HCT116 (cell line): ENCODE measurements around the gene CPOX. TPM values are rescaled to one million over a fixed set of nuclear protein-coding genes. Genes with fewer than 3 reads are reported as not detected.
A peak's percentile ranks its signal among the peaks of the same experiment; 100 is the strongest.

Experiments used
- ATAC-seq: fragments of 200-7000 bp; cut with Tn5 transposase; 2 replicates; pipeline ENCODE4 v1.9.1; 2020; ENCODE audit warnings: mild to moderate bottlenecking, moderate library complexity
- BruUV-seq: library from RNA; stranded (reverse); fragments of 400-500 nt; replicated peaks from 2 replicates; lab custom pipeline; 2021; lab: Mats Ljungman, UMichigan
- CTCF ChIA-PET: fragments of 300-600 bp; sonication (Branson Sonifier 250); formaldehyde crosslinking; loops from one replicate; lab custom pipeline; 2021; ENCODE audit warnings: antibody characterized with exemption; lab: Charles Lee
- POLR2A ChIA-PET: fragments of 300-600, 350-600 bp; sonication (Branson Sonifier 250); formaldehyde crosslinking; loops from one replicate; lab custom pipeline; 2021; ENCODE audit warnings: antibody characterized with exemption; lab: Charles Lee
- RAD21 ChIA-PET, 2 experiments: fragments of 300-600 bp; sonication (Branson Sonifier 250); formaldehyde crosslinking; loops; one replicate each; lab custom pipeline; 2023; ENCODE audit warnings: low total read pairs in 2 of 2; ENCODE audit not compliant: uncharacterized antibody in 2 of 2, unreplicated experiment in 2 of 2, low non-redundant PET in 1 of 2; lab: Charles Lee
- DNase-seq: peaks from one replicate; pipeline ENCODE4 v3.0.0-alpha.2; 2010; ENCODE audit warnings: low read depth, low spot score
- H2AFZ ChIP-seq: fragments of 200-600 bp; shearing (Covaris generic), sonication (generic); 2 replicates; pipeline ENCODE4 v1.6.1; 2017; ENCODE audit warnings: low read depth, mixed run types, mixed read lengths, antibody characterized with exemption, low read length; ENCODE audit not compliant: poor library complexity, severe bottlenecking
- H3K27ac ChIP-seq: 2 replicates; pipeline ENCODE4 v1.5.1; 2012; ENCODE audit warnings: low read depth, low read length
- H3K27me3 ChIP-seq: fragments of 200-600 bp; sonication (generic); 2 replicates; pipeline ENCODE4 v1.6.1; 2016; ENCODE audit warnings: mixed run types, low read length, mixed read lengths; ENCODE audit not compliant: insufficient read depth
- H3K36me3 ChIP-seq, 2 experiments: fragments of 200-500 bp in 1 of 2; fragments of 200-600 bp in 1 of 2; sonication (Bioruptor generic) in 1 of 2; sonication (generic) in 1 of 2; 2 replicates each; pipeline versions ENCODE4 v1.5.1 to v1.6.1; 2014 to 2016; ENCODE audit warnings: low read length in 2 of 2, inconsistent platforms in 1 of 2, mixed read lengths in 1 of 2, mixed run types in 1 of 2; ENCODE audit not compliant: insufficient read depth in 2 of 2, control insufficient read depth in 1 of 2
- H3K4me1 ChIP-seq, 2 experiments: fragments of 200-600 bp in 1 of 2; sonication (generic) in 1 of 2; 2 replicates each; pipeline versions ENCODE4 v1.5.1 to v1.6.1; 2012 to 2017; ENCODE audit warnings: low read length in 2 of 2, inconsistent platforms in 1 of 2, mild to moderate bottlenecking in 1 of 2, mixed read lengths in 1 of 2, mixed run types in 1 of 2, moderate library complexity in 1 of 2; ENCODE audit not compliant: insufficient read depth in 2 of 2, control insufficient read depth in 1 of 2
- H3K4me2 ChIP-seq: fragments of 200-600 bp; sonication (generic); 2 replicates; pipeline ENCODE4 v1.6.1; 2017; ENCODE audit warnings: mixed run types, low read length, mixed read lengths
- H3K4me3 ChIP-seq, 2 experiments: fragments of 200-600 bp in 1 of 2; sonication (generic) in 1 of 2; replicated peaks in 1 of 2; 2 replicates each; pipeline ENCODE4 v1.5.1; 2011 to 2016; ENCODE audit warnings: low read length in 2 of 2, control low read depth in 1 of 2, low read depth in 1 of 2, mild to moderate bottlenecking in 1 of 2, mixed read lengths in 1 of 2, mixed run types in 1 of 2
- H3K79me2 ChIP-seq: fragments of 200-600 bp; sonication (generic); 2 replicates; pipeline ENCODE4 v1.6.1; 2017; ENCODE audit warnings: mild to moderate bottlenecking, mixed run types, low read length, moderate library complexity, mixed read lengths; ENCODE audit not compliant: insufficient read depth
- H3K9ac ChIP-seq: fragments of 200-600 bp; sonication (generic); 2 replicates; pipeline ENCODE4 v1.6.1; 2016; ENCODE audit warnings: low read length, mixed read lengths
- H3K9me2 ChIP-seq: fragments of 200-600 bp; sonication (generic), shearing (Covaris generic); 2 replicates; pipeline ENCODE4 v1.6.1; 2017; ENCODE audit warnings: mixed run types, mild to moderate bottlenecking, moderate library complexity; ENCODE audit not compliant: insufficient read depth
- H3K9me3 ChIP-seq, 2 experiments: fragments of 200-500 bp in 1 of 2; fragments of 200-600 bp in 1 of 2; sonication (Bioruptor generic) in 1 of 2; sonication (generic) in 1 of 2; 2 replicates each; pipeline ENCODE4 v1.6.1; 2014 to 2017; ENCODE audit warnings: low read length in 2 of 2, mixed read lengths in 2 of 2, inconsistent platforms in 1 of 2, low read depth in 1 of 2, mild to moderate bottlenecking in 1 of 2, mixed run types in 1 of 2, moderate library complexity in 1 of 2; ENCODE audit not compliant: control insufficient read depth in 1 of 2, insufficient read depth in 1 of 2
- H4K20me1 ChIP-seq: fragments of 200-600 bp; sonication (generic), shearing (Covaris generic); 2 replicates; pipeline ENCODE4 v1.6.1; 2017; ENCODE audit warnings: mixed run types, mild to moderate bottlenecking, moderate library complexity; ENCODE audit not compliant: insufficient read depth
- CBX3 ChIP-seq: IDR thresholded peaks from 2 replicates; pipeline ENCODE4 v1.6.1; 2012; ENCODE audit warnings: low read depth
- CEBPB ChIP-seq: IDR thresholded peaks from 2 replicates; pipeline ENCODE4 v1.6.1; 2012; ENCODE audit warnings: low read depth
- EZH2phosphoT487 ChIP-seq: fragments of 200-600 bp; IDR thresholded peaks from 2 replicates; pipeline ENCODE4 v1.6.1; 2018; ENCODE audit warnings: antibody characterized with exemption, borderline replicate concordance
- JUND ChIP-seq: IDR thresholded peaks from 2 replicates; pipeline ENCODE4 v1.6.1; 2012
- MAX ChIP-seq: IDR thresholded peaks from 2 replicates; pipeline ENCODE4 v1.6.1; 2012
- POLR2A ChIP-seq: IDR thresholded peaks from 2 replicates; pipeline ENCODE4 v1.7.0; 2011; ENCODE audit warnings: borderline replicate concordance; ENCODE audit not compliant: insufficient read depth, insufficient read length; ENCODE audit errors: extremely low read depth
- POLR2AphosphoS5 ChIP-seq: IDR thresholded peaks from 2 replicates; pipeline ENCODE4 v1.6.1; 2011; ENCODE audit warnings: mild to moderate bottlenecking, low read depth, low read length, moderate library complexity
- REST ChIP-seq: IDR thresholded peaks from 2 replicates; pipeline ENCODE4 v1.6.1; 2012; ENCODE audit warnings: low read depth
- TCF7L2 ChIP-seq: IDR thresholded peaks from 2 replicates; pipeline ENCODE4 v1.7.0; 2011; ENCODE audit warnings: borderline replicate concordance, inconsistent platforms; ENCODE audit not compliant: insufficient read depth, insufficient read length; ENCODE audit errors: extremely low read depth
- YY1 ChIP-seq: IDR thresholded peaks from 2 replicates; pipeline ENCODE4 v1.6.1; 2011; ENCODE audit warnings: low read length, low read depth, moderate library complexity, mild to moderate bottlenecking; ENCODE audit not compliant: insufficient replicate concordance; ENCODE audit errors: extremely low read depth
- ZFX ChIP-seq: fragments of 450-650 bp; IDR thresholded peaks from 2 replicates; pipeline ENCODE4 v1.6.1; 2017
- ZNF274 ChIP-seq: fragments of 200-500 bp; sonication (Bioruptor generic); IDR thresholded peaks from 2 replicates; pipeline ENCODE4 v1.6.1; 2014; ENCODE audit warnings: mild to moderate bottlenecking, low read depth, low read length, inconsistent platforms
- intact Hi-C: fragments of 100-400 bp; cut with micrococcal nuclease; formaldehyde crosslinking; loops from 2 replicates; pipeline ENCODE4 v1.10.0; 2022
- total RNA-seq: library from RNA; stranded (reverse); gene quantifications from one replicate; pipeline ENCODE4 v1.2.1, GENCODE V29; 2021; ENCODE audit not compliant: unreplicated experiment
- TF ChIP-seq, protein P1 (sequence below), 3 experiments: fragments of 200-600 bp in 1 of 3; sonication (generic) in 1 of 3; IDR thresholded peaks in 2 of 3; conservative IDR thresholded peaks in 1 of 3; 2 replicates each; pipeline ENCODE4 v1.5.1; 2012 to 2017; ENCODE audit warnings: low read depth in 2 of 3, low read length in 2 of 3, antibody characterized with exemption in 1 of 3, borderline replicate concordance in 1 of 3, control low read depth in 1 of 3, mild to moderate bottlenecking in 1 of 3, mixed read lengths in 1 of 3, mixed run types in 1 of 3, moderate library complexity in 1 of 3; ENCODE audit not compliant: insufficient read depth in 1 of 3

CPOX gene
- total RNA-seq, 1 experiment from 2014 or later, result 353 TPM

DNA sequence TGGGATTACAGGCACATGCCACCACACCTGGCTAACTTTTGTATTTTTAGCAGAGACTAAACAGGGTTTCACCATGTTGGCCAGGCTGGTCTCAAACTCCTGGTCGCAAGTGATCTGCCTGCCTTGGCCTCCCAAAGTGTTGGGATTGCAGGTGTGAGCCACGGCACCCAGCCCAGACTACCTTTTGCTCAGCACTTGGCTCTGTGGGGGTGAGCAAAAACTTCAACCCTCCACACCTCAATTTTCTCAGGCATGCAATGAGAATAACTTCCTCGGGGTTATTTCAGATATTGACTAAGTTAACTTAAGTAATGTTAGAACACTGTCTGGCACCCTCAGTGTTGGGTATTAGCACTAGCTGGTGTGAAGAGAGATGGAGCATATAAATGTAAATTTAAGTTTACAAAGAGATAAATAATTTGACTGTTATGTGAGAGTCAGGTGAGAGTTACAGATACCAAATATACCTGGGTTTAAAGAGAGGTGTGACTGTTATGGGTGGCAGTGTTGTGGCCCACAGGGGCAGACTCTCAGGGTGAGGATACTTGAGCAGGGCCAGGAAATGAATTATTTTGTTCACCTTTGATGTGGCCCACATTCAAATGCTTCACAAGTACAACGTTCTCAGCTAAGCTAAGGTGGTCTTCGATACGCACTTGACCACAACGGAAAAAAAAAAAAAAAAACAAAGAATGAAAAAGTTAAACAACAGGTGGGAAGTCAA, 29.0 kb downstream of the CPOX start (continued):
- TF ChIP-seq, protein P1, sequence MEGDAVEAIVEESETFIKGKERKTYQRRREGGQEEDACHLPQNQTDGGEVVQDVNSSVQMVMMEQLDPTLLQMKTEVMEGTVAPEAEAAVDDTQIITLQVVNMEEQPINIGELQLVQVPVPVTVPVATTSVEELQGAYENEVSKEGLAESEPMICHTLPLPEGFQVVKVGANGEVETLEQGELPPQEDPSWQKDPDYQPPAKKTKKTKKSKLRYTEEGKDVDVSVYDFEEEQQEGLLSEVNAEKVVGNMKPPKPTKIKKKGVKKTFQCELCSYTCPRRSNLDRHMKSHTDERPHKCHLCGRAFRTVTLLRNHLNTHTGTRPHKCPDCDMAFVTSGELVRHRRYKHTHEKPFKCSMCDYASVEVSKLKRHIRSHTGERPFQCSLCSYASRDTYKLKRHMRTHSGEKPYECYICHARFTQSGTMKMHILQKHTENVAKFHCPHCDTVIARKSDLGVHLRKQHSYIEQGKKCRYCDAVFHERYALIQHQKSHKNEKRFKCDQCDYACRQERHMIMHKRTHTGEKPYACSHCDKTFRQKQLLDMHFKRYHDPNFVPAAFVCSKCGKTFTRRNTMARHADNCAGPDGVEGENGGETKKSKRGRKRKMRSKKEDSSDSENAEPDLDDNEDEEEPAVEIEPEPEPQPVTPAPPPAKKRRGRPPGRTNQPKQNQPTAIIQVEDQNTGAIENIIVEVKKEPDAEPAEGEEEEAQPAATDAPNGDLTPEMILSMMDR (IDR thresholded peaks at IDR 0.05 in 2 of 3, conservative IDR thresholded peaks at IDR 0.05 in 1 of 3; ENCODE audit: borderline replicate concordance in 1 of 3, insufficient read depth in 1 of 3, low read depth in 2 of 3, low read length in 2 of 3), result no peak

DNA sequence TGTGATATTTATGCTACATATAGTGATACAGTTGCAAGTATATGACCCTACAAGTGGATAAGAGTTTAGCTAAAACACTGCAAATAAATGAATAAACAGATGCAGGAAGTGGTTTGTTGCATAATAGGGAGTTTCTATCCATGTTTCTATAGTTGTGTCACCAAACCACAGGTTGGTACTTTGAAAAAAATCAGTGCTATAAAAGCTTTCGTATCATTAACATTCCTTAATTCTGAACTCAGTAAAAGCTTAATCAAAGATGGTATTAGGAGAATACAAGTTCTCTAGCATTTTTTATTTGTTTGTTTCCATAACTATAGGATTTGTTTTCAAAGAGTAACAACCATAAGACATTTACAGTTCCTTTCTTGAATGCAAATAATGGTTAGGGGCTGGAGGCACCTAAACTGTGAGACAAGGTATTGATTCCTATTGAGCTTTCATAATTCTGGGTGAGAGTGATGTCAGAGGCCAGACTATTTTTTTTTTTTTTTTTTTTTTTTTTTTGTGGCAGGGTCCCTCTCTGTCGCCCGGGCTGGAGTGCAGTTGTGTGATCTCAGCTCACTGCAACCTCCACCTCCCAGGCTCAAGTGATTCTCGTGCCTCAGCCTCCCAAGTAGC, 29.6 kb downstream of the CPOX start:
- DNase-seq, result no peak
- RAD21 ChIA-PET, result interaction anchor here in 1 of 2 experiments (0.6 kb wide), 1 partner anchor 30 kb away, joined by 3 read pairs; no protein-coding TSS in a partner anchor
- BruUV-seq, result TSS peak; percentile 86
- TF ChIP-seq EZH2phosphoT487, result no peak
- no peak for TF ChIP-seq YY1
- TF ChIP-seq JUND, result peak; percentile 53; the same call in 1 of the 2 replicates
- peak; percentile 5; the same call in 1 of the 2 replicates for TF ChIP-seq CBX3
- TF ChIP-seq, protein P1 (IDR thresholded peaks at IDR 0.05 in 2 of 3, conservative IDR thresholded peaks at IDR 0.05 in 1 of 3; ENCODE audit: borderline replicate concordance in 1 of 3, insufficient read depth in 1 of 3, low read depth in 2 of 3, low read length in 2 of 3), result no peak
- TF ChIP-seq POLR2AphosphoS5, result no peak
- no peak for TF ChIP-seq ZNF274
- TF ChIP-seq POLR2A, result no peak
- TF ChIP-seq ZFX, result no peak
- peak; percentile 94 for TF ChIP-seq CEBPB
- TF ChIP-seq MAX, result no peak; the same call in 1 of the 2 replicates
- no peak for TF ChIP-seq TCF7L2
- TF ChIP-seq REST, result no peak

More for the DNA sequence above, 29.6 kb downstream of the CPOX start:
- Histone ChIP-seq H3K79me2 (no peaks in the 10 kb centered on the region; the same call in none of the 2 replicates), H2AFZ (no peak overlapping the region), H3K9ac (peak overlapping the region; percentile 59), H3K4me2 (peak overlapping the region; percentile 38), H3K4me1 (peaks cover 59 to 79% of the 10 kb centered on the region in 2 experiments), H3K36me3 (no peaks in the 10 kb centered on the region), H3K9me3 (no peaks in the 10 kb centered on the region), H3K27ac (peak overlapping the region; percentile 83), H3K27me3 (no peaks in the 10 kb centered on the region), H3K9me2 (no peaks in the 10 kb centered on the region), H4K20me1 (no peaks in the 10 kb centered on the region), H3K4me3 (no peak overlapping the region)
- CTCF ChIA-PET, result interaction anchor here (1.1 to 1.4 kb wide), 2 partner anchors 10 to 22 kb away, joined by 3 to 4 read pairs; no protein-coding TSS in a partner anchor
- intact Hi-C loops, result no loop called here
- POLR2A ChIA-PET, result interaction anchor here (0.7 to 2.4 kb wide), 9 partner anchors 9 to 55 kb away, joined by 3 to 8 read pairs (median 5); partner anchors contain the start of gene CLDND1
- peak; percentile 35 for ATAC-seq
